ENCODE results near the gene REPIN1. TPM values are rescaled to one million over a fixed set of nuclear protein-coding genes. Genes with fewer than 3 reads are reported as not detected.

The REPIN1 gene
- total RNA-seq, 1 donor: 49.2 TPM

DNA sequence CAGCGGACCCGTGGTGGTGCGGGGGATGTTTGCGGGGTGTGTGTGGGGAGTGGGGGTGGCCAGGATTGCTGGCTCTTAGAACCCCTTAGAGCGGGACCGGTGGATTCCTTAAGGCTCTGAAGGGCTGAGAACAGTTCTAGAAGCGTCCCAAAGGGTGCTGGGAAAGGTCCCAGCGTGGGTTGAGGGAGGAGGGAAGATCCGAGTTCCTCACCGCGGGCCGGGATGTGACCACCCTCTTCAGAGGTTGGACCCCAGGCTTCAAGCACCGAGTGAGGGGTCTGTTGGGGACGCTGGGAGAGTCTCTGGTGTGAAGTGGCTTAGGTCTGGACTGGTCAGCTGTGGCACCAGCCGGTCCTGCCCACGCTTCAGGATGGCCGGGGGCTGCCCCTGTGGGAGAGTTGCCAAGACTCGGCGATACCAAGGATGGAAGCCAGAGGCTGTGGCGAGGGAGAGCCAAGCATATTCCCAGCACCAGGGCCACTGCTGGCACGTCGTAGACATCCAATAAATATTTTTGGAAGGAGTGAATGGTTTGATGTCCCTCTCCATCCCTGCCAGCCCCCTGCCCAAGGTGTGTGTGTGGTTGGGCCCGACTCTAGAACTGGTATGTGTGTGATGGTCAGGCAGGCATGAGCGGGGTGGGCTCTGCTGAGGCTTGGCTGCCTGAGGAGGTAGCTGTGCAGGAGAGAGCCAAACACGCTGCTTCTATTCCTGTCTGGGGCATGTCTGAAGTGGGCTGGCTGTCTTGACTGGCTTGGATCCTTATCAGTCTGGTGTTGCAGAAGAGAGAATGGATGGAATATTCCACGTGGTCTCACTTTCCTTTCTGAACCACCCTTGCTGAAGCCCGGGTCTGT lies 29.7 kb downstream of the REPIN1 start:
- Histone ChIP-seq H3K27me3 (ENCODE audit: insufficient read depth, low read length) (no peaks in the 10 kb centered on the region), H3K4me3 (ENCODE audit: low read length) (no peak overlapping the region)

DNA sequence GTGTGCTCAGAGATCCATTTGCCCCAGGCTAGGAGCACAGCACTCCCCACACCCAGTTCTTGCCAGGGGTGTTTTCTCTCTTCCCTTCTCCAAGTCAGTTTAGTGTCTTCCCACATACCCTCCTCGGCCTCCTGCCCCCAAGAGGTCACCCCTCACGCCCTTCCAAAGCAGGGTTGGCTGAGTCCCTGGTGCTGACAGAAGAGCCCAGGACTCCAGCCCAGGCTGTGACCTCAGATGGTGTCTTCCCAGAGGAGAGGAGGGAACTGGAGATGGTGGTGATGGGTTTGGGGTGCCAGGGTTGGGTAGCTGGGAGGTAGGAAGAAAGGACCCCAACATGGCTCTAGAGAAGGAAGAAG lies 30.3 kb downstream of the REPIN1 start:
- Histone ChIP-seq H3K4me1 (ENCODE audit: insufficient read depth, low read length) (peaks cover 6% of the 10 kb centered on the region), H3K4me3 (ENCODE audit: low read length) (no peak overlapping the region), H3K27me3 (ENCODE audit: insufficient read depth, low read length) (no peaks in the 10 kb centered on the region), H3K9me3 (ENCODE audit: low read depth, low read length) (no peaks in the 10 kb centered on the region)

More for the DNA sequence above, 29.7 kb downstream of the REPIN1 start:
- peaks cover under 1% of the 10 kb centered on the region for H3K4me1 ChIP-seq (ENCODE audit: insufficient read depth, low read length)
- H3K9me3 ChIP-seq (ENCODE audit: low read depth, low read length): no peaks in the 10 kb centered on the region

DNA sequence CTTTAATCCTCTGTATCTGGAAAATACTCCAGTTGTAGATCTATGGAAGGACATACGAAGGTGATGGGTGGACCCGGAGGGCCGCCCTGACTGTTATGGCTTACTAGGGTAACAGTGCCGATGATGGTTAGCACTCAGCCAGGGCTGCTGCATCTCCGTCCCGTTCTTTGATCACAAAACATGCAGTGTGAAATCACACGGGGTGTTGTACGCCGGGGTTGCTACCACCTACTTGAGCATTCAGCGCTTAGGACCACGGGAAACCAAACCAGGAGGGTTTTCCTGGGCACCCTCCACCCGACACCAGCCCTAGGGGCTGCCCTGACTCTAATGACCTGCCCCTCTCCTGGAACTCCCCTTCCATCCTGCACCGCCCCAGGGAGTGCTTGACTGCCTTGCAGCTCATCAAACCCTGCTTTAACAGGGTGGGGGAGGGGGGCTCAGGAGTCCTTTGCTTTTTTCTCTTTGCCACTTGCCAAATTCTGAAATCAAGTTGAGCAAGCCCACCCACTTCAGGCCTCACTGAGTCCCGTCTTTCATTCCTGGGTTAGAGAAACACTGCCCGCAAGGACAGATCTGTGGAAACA lies 30.9 kb downstream of the REPIN1 start:
- H3K9me3 ChIP-seq (ENCODE audit: low read depth, low read length): no peaks in the 10 kb centered on the region
- peaks cover 12% of the 10 kb centered on the region for H3K4me1 ChIP-seq (ENCODE audit: insufficient read depth, low read length)
- H3K4me3 ChIP-seq (ENCODE audit: low read length): no peak overlapping the region
- no peaks in the 10 kb centered on the region for H3K27me3 ChIP-seq (ENCODE audit: insufficient read depth, low read length)

DNA sequence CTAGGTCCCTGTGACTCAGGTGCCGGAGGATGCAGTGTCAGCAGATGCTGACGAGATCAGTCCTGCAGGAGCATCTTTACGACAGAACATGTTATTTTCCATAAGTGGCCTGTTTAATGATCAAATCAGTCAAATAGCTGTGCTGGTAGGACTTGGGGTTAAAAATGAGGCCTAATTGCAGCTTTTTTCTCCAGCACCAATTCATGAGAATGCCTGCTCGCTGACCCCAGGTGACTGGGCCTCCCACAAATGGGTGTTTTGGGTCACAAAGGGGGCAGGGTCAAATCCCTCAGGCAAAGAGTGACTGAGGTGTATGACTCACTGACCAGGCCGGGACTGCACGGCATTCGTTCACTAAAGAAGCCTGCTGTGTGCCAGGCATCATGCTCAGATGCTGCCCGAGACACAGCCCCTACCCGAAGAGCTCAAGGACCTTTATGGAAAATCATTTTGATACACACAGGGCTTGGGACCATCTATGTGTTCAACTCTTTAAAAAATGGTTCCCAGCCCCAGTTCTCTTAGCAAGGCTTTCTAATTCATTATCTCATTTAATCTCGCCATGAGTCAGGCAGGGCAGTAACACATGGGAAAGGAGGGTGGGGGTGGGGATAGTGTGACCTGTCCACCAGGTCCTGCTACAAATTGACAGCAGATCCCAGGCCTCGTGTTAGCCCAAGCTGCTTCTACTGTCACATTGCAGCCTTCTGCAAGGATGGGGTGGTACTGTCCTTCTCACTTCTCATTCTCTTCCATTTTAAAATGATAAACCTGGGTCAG lies 31.6 kb downstream of the REPIN1 start:
- H3K4me1 ChIP-seq (ENCODE audit: insufficient read depth, low read length): peaks cover 14% of the 10 kb centered on the region
- H3K4me3 ChIP-seq (ENCODE audit: low read length): no peak overlapping the region
- H3K9me3 ChIP-seq (ENCODE audit: low read depth, low read length): no peaks in the 10 kb centered on the region
- H3K27me3 ChIP-seq (ENCODE audit: insufficient read depth, low read length): no peaks in the 10 kb centered on the region

DNA sequence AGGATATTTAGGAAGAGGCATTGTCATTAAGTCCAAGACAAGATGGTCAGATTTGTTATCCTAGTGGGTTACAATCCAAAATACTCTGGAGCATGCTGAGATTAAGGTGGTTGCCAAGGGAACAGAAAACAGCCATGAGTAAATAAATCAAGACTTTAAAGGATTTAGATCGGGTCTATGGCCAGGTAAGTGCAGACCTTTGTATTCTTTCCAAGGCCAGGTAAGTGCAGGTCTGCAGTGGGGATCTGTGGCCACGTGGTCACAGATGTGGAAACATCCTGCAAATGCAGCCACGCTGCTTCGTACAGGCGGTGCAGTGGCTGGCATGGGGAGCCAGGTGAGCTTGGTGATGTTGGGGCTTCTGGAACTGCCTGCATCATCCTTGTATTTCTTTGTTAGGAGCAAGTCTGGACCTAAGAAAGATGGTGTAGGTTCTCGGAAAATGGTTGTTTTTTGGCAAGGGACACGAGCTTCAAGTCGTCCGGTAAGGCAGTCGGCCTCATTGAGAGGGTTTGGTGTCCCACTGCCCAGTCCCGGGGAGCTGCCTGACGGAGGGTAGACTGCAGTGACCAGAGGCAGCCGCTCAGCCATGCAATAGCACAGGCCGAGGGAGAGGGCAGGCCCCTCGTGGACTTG lies 32.3 kb downstream of the REPIN1 start:
- Histone ChIP-seq H3K4me1 (ENCODE audit: insufficient read depth, low read length) (peaks cover 17% of the 10 kb centered on the region), H3K4me3 (ENCODE audit: low read length) (no peak overlapping the region), H3K27me3 (ENCODE audit: insufficient read depth, low read length) (no peaks in the 10 kb centered on the region), H3K9me3 (ENCODE audit: low read depth, low read length) (no peaks in the 10 kb centered on the region)

DNA sequence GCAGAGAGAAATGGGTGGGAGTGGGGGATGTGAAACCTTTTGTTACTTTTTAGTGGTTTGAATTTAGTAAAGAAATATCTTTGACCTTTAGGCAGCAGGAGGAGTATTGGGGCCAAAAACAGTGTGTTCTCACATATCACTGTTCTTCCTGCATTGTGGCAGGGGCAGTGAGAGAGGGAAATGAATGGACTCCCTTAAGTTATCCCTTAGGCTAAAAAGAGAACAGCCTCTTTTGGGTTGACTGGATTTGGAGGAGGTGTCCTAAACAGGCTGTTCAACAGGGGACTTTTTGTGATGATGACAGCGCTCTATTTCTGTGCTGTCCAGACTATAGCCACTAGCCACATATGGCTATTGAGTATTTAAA lies 32.8 kb downstream of the REPIN1 start:
- Histone ChIP-seq H3K9me3 (ENCODE audit: low read depth, low read length) (no peaks in the 10 kb centered on the region), H3K27me3 (ENCODE audit: insufficient read depth, low read length) (no peaks in the 10 kb centered on the region), H3K4me3 (ENCODE audit: low read length) (no peak overlapping the region)

DNA sequence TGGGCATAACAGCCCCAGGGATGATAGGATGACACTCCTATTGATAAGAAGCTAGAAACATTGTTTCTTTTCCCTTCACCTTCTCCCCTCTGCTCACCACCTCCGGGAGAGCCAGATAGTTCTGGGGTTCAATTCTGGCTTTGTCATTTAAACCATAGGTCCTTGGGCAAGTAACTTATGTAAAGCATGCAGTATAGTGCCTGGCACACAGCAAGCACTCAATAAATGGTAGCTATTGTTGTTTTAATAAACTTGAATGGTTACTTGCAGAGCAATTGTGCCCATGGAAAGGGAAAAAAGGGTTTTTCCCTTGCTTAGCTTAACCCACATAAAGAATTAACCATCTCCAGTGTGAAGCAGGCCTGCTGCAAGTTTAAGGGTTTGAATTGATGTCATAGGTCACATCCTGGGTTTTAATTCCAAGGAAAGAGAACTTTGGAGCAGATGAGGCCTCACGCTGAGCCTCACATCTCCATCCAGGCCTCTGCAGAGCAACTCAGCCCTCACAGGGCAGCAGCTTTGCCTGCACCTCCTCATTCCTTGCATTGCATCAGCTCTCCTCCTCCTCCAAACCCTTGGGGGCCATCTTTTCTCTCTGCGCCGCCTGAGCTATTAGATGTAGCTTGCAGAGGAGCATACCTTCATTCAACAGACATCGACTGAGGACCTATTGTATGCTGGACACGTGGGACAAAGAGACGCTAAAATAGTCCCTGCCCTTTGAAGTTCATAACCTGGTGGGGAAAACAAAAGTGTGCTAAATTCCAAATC lies 33.4 kb downstream of the REPIN1 start:
- H3K4me1 ChIP-seq (ENCODE audit: insufficient read depth, low read length): peaks cover 25% of the 10 kb centered on the region
- H3K9me3 ChIP-seq (ENCODE audit: low read depth, low read length): no peaks in the 10 kb centered on the region
- no peaks in the 10 kb centered on the region for H3K27me3 ChIP-seq (ENCODE audit: insufficient read depth, low read length)
- no peak overlapping the region for H3K4me3 ChIP-seq (ENCODE audit: low read length)

More for the DNA sequence above, 32.8 kb downstream of the REPIN1 start:
- H3K4me1 ChIP-seq (ENCODE audit: insufficient read depth, low read length): peaks cover 22% of the 10 kb centered on the region

DNA sequence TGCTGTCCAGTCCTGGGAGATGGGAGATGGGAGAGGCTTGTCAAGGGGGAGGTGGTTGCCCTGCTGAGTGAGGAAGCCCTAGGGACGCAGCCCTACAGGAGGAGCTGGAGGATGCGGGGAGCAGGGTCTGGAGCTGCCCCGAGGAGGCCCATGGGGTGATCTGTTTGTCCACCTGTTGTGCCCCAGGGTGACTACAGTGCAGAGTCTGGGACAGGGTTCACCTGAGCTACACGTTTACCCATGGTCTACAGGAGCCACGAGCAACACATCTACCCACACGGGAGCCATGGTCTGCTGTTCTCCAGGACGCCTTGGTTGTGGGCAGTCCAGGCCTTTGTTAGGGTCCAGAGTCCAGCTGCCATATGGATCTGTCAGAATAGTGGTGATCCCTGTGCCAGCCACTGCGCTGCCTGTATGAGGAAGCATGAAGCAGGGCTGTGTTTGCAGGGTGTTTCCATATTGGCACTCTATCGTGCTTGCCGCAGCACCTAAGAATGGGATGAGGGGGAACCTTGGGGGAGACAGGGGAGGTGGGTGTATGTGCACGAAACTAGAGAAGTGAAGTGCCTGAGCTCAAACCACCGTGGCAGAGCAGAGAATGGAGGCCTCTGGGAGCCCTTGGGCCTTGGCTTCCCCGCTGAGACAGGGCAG lies 34.2 kb downstream of the REPIN1 start:
- Histone ChIP-seq H3K27me3 (ENCODE audit: insufficient read depth, low read length) (no peaks in the 10 kb centered on the region), H3K9me3 (ENCODE audit: low read depth, low read length) (no peaks in the 10 kb centered on the region), H3K4me3 (ENCODE audit: low read length) (no peak overlapping the region), H3K4me1 (ENCODE audit: insufficient read depth, low read length) (peaks cover 28% of the 10 kb centered on the region)

DNA sequence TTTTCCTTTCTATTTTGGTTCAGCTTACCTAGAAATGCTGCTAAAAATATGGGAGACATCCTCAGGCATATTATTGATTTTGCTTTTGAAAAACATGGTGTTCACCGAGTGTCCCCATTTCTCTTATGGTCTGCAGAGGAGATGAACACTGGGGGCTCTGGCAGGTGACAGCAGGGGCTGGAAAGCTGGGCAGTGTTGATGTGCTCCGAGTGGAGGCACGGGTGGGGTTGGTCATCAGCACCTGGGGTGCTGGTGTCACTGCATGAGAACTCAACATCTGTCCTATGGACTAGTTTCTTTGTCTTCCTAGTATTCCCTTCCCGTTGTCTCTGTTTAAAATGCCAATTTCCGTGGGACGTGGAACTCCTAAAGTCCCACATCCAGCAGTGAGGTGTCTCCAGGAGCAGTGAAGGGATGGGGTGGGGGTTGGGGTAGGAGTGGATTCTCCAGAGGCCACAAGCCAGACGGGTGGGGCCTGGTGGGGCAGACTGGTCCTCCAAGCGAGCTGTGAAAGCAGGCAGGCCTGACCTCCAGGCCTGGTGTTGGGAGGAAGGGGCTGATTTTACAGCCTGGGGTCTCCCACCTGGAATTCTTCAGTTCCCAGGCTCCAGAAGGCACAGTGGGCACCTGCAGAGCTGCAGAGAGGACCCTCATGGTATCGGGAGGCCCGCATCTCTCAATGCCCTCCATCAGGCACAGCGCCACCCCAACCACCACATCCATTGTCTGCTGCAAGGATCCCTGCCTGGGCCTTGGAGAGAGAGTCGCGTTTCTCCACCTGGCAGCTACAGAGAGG lies 35.0 kb downstream of the REPIN1 start:
- no peaks in the 10 kb centered on the region for H3K9me3 ChIP-seq (ENCODE audit: low read depth, low read length)
- H3K4me1 ChIP-seq (ENCODE audit: insufficient read depth, low read length): peaks cover 28% of the 10 kb centered on the region
- H3K4me3 ChIP-seq (ENCODE audit: low read length): no peak overlapping the region
- H3K27me3 ChIP-seq (ENCODE audit: insufficient read depth, low read length): no peaks in the 10 kb centered on the region

DNA sequence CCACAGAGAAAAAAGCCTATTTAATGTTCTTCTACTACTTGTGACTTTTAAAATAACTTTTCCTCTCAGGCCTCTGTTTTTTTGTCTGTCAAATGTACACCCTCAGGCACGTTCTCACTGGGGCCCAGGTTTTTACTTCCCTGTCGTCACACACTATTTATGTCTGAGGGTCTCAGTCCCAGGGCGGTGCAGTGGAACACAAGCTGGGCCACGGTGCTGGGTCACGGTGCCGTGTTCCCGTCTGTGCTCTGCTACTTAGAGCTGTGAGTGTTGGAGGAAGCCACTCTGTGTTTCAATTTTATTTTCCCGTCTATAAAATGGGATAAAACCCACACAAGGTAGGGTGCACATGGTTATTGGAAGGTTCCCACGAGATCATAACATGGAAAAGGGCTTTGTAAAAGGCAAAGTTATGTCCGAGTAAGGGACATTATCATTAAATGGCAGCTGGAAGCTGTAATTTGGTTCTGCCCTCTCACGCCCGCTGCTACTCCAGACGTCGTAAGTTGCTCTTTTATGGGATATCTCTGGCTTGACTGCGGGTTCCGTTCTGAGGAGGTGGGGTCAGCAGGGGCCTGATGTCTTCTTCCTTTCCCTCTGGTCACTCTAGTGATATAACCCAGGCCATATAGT lies 35.7 kb downstream of the REPIN1 start:
- Histone ChIP-seq H3K9me3 (ENCODE audit: low read depth, low read length) (no peaks in the 10 kb centered on the region), H3K27me3 (ENCODE audit: insufficient read depth, low read length) (no peaks in the 10 kb centered on the region), H3K4me3 (ENCODE audit: low read length) (peak overlapping the region; percentile 64), H3K4me1 (ENCODE audit: insufficient read depth, low read length) (peaks cover 28% of the 10 kb centered on the region)

DNA sequence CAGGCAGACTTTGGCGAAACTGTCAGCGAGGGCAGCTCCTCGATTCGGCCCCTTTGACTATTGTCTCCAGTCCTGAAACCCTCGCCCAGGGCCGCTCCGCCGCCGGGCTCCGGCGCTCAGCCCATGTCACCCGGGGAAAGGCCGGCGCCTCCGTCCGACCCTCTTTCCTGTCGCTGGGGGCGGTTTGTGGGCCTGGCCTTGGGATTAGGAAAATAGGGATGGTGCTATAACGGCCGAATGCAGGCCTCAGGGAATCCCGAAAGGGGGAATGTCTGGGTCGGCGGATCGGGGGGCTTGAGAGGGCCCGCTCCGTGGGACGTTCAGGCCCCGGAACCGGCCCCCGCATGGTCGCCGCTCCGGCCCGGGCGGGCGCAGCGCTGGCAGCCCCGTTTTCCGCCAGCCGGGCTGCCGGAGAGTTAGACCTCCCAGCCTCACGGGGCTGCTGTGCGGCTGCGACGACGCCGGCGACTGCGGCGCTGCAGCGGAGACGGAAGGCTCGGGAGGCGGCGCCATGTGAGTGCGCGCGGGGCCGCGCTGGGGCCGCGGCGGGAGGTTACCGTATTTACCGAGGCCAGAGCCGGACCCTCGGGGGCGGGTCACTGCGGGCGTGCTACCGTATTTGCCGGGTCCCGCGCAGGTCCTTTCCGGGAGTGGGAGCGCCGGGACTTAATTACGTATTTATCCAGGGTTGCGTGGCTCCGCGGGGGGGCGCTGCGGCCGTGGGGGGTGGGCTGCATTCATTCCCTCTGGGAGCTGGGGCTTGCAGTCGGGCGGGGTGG lies 36.4 kb downstream of the REPIN1 start:
- Histone ChIP-seq H3K9me3 (ENCODE audit: low read depth, low read length) (no peaks in the 10 kb centered on the region), H3K27me3 (ENCODE audit: insufficient read depth, low read length) (no peaks in the 10 kb centered on the region), H3K4me3 (ENCODE audit: low read length) (peak overlapping the region; percentile 64)

DNA sequence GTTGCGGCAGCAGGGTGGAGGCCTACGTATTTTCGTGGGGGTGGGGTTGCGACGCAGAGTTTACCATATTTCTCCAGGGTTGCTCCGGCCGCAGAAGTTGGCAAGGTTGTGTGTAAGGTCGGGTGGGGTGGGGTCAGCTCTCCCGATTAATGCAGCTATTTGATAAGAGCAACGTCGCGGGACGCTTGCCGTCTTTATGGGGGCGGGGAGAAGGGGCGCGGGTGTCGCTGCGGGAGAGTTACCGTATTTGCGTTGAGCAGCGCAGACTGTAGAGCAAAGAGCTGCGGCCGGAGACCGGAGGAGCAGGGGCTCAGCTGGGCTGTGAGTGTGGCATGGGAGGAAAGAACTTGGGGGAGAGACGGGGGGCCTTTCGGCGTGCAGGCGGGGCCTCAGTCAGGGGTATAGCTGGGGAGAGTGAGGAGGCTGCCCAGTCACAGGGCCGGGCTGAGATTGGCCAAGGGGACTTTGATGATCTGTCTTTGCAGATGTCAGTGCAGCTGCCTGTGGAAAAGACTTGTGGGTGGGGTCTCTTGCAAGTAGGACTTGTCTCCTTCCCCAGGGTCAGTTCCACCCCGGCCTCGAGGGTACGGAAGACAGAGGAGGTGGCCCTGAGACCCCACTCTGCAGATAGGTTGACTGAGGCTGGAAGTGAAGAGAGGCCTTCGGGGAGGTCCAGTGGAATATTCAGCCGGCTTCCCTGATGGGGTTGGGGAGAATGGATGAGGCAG lies 37.1 kb downstream of the REPIN1 start:
- H3K4me1 ChIP-seq (ENCODE audit: insufficient read depth, low read length): peaks cover 28% of the 10 kb centered on the region
- H3K9me3 ChIP-seq (ENCODE audit: low read depth, low read length): no peaks in the 10 kb centered on the region
- peak overlapping the region; percentile 64 for H3K4me3 ChIP-seq (ENCODE audit: low read length)
- H3K27me3 ChIP-seq (ENCODE audit: insufficient read depth, low read length): no peaks in the 10 kb centered on the region

More for the DNA sequence above, 36.4 kb downstream of the REPIN1 start:
- H3K4me1 ChIP-seq (ENCODE audit: insufficient read depth, low read length): peaks cover 28% of the 10 kb centered on the region
